ENCODE data around the gene RGR.
A peak's percentile ranks its signal among the peaks of the same experiment; 100 is the strongest.
"Not testable (repeated sequence)": the region's sequence is repeated elsewhere in the genome, so short reads cannot be mapped to it uniquely, and the experiment has no call there.

RGR gene

DNA sequence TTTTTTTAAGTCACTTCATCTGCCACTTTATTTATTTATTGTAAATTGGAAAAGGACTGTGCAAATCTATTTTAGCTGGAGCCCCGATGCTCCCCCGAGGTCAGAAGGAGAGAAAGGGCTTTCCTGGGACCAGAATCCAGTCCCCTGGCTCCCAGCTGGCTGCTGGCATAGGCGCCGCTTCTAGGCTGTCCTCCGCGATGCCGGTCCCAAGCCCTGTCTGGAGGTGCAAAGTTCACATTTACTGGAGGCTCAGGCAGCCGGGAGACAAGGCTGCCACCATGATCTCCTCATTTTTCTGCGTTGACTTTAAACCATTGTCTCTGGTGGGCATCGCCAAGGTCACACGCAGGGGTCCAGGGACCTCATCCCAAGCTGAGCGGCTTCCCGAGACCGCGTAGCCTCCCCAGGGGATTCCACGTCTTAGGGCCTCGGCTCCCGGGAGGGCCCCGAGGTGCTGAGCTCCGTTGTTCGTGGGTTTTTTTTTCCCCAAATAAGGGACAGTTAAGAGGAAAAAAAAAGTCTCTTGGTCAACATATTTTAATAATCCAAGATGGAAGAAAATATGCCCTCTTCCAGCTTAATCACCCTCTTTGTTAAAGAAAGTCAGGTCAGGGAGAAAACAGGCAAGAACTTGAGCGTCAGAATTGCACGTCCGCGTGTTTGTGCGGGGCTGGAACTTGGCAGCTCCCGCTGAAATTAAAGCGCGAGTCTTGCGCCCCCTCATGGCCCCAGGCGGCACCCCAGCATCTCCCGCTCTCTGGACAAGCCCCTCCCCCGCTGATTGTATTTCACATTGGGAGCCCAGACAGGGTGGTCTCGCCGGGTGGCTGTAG is 11.9 kb downstream of the RGR start:
- peak in 1 of 2 donors; percentile 8 for DNase-seq (ENCODE audit: low read depth in 2 of 2, low spot score in 1 of 2)

DNA sequence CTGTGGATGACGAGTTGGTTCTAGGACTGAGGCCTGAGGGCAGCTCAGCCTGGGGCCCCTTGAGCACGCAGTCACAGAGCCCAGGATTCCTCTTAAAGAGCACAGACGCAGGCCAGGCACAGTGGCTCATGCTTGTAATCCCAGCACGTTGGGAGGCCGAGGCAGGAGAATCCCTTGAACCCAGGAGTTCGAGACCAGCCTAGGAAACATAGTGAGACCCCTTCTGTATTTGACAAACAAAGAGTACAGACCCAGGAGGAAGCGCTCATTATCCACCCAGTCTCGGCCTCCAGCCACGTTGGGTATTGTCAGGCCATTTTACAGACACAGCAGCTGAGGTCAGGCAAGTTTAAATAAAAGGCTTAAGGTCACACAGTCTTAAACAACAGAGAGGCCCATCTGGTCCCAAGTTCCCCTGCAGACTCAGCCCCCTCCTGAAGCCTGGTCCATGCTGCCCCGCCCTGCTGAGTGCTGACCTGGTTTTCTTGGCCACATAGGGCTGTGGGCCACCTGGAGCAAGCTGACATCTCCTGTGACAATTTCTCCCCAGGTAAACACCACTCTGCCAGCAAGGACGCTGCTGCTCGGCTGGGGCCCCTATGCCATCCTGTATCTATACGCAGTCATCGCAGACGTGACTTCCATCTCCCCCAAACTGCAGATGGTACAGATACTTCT is 12.6 kb downstream of the RGR start:
- DNase-seq (ENCODE audit: low read depth in 2 of 2, low spot score in 1 of 2), result no peak

DNA sequence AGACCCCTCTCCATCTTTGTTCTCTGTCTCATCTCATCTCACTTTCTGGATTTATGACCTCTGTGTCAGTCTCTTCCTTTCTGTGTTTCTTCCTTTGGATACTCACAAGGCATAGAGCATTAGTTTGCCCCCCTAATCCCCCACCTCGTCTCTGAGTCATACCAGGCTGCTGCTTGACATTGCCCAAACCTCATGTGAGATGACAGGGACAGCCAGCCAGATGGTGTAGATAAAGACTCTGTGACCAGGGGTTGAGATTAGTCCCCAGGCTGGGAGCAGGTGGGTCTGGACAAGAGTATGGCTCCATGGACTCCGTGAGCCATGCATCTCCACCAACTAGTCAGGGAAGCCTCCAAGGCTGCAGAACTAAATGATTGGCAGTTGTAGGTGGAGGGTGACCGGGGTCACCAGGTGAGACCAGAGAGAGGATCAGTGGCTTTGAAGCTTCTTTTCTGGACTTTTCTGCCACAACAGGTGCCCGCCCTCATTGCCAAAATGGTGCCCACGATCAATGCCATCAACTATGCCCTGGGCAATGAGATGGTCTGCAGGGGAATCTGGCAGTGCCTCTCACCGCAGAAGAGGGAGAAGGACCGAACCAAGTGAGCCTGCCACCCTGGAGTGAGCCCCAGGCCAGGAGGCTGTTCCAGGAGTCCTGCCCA is 13.3 kb downstream of the RGR start:
- no peak for DNase-seq (ENCODE audit: low read depth in 2 of 2, low spot score in 1 of 2)

DNA sequence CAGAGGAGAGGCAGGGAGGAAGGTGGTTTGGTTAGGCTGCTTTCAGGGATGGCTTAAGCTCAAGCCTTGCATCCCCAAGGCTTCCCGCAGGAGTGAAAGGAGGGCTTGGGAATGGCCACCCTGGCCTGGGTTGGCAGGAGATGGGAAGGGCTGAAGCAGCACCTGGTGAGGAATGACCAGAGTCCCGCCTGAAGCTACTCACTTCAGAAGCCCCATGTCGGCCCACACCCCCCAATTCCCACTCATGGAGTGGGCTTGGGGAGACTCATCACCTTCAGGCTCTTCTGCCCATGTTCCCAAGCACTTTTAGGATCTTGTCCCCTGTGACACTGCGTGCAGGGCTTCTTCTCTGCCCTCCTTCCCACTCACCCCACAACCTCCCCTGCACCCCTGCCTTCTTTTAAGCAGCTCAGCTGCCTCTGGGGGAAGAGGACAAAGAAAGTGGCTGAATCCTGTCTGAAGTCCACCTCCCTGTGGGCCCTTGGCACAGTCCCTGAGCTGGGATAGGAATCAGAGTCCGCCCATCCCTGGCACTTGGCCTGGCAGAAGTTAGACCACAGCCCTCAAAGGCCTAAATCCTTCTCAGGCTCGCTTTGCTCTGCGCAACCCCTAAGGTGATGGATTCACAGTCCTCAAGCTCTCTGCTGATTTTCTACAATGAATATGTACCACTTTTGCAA is 16.5 kb downstream of the RGR start:
- no peak for DNase-seq (ENCODE audit: low read depth in 2 of 2, low spot score in 1 of 2)

DNA sequence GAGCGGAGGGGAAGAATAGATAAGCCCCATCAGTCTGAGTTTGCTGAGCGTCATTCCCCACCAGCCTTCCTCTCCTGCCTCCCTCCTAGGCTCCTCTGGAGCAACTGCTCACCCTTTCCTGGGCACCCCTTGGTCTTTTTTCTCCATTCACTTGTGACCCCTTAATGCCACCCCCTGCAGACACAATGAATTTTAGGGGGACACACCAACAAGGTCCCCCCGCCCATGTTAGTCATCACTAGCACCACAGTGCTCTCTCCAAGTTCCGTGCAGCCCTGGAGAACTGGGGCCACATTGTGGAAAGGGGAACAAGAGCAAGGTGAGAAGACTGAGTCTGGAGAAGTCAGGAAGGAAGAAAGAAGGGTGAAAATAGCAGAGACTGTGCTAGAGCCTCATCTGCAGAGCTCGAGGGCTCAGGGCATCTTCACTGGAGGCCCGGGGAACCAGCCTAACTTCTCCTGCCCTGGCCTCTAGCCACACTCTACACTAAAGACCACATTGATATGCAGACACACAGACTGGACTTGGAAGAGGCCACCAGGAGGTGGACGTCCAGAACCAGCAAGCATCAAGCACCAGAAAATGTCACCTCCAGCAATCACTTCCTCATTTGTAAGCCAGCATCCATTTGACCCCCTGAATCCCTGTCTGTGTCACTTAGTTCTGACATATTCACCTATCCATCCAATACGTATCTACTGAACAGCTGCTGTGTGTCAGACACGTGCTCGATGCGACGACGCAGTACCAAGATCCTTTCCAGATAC is 17.5 kb downstream of the RGR start:
- DNase-seq (ENCODE audit: low read depth in 2 of 2, low spot score in 1 of 2), result no peak

DNA sequence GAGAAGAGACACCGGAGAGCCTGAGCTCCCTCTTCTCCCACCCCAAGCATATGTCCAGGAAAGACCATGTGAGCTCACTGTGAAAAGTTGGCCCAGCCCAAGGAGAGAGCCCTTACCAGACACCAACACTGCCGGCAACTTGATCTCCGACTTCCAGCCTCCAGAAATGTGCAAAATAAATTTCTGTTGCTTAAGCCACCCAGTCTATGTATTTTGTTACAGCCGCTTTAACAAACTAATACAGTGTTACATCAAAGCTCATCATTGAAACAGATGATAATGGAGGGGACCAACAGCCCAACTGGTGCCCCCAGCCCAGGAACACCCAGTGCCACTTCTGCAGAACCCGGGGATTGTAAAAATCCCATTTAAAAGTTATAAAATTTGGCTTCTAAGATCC is 18.9 kb downstream of the RGR start:
- DNase-seq (ENCODE audit: low read depth in 2 of 2, low spot score in 1 of 2), result no peak

DNA sequence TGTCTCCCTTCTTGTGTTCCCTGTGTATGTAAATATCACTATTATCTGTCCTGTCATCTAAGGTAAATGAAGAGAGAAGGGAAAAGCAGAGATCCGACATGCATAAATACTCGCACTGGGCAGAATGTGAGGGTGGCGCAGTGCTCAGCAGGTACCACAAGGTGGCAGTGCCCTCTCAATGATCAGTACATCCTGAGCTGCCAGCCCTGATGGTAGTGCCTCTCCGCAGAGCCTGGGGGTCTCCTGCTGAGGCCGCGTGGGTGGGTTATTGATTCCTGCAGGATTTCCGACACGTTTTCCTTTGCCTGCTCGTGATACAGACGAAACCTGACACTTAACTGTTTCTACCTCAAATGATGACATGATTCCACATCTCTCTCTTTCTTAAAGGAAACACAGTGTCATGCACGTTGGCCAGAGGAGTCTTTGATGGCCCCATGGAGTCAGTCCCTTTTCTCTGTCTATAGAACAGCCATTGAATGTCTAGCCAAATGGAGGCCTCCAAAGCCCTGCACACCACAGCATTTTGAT is 19.8 kb downstream of the RGR start:
- DNase-seq (ENCODE audit: low read depth in 2 of 2, low spot score in 1 of 2), result peak; percentile 23 to 38

DNA sequence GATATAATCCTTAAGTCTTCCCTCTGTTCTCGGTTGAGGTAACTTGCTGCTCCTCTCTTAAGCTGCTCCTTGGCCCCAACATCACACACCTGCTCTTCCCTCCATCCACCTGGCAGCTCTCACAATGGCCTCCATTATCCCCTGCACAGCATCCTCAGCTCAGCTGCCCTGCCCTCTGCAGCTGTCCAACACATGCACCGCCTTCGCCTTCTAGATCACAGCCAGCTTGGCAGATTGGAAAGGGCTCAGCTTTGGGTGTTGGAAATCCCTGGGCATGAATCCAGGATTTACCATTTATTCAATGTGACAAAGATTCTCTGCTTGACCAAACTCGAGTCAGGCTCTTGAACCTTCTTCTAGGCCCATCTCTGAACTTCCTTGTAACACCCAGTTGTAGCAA is 20.6 kb downstream of the RGR start:
- DNase-seq (ENCODE audit: low read depth in 2 of 2, low spot score in 1 of 2), result no peak

DNA sequence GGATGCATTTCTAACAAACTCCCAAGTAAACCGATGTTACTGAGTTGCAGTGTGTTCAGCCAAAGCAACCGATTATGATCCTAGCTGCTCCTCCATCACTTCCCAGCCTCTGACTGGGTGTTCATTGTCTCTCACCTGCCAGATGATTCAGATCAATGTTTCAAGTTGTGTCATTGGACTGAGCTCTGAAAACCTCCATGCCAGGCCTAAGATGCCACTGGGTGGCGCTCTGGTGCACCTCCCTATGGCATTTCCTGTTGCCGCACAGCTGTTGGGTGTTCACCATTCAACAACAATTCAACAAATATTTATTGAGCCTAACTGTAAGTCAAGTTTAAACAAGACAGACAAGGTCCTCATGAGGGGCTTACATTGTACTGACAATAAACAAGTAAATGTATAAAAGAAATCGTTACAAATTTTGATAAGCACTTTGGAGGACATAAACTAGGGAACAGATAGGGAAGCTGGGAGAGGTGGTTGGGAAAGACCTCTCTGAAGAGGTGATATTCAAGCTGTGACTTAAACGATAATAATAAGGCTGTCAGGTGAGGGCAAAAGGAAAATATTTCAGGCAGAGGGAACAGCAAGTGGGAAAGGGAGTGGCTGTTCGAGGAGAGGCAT is 22.8 kb downstream of the RGR start:
- peak in 1 of 2 donors; percentile 31 for DNase-seq (ENCODE audit: low read depth in 2 of 2, low spot score in 1 of 2)

DNA sequence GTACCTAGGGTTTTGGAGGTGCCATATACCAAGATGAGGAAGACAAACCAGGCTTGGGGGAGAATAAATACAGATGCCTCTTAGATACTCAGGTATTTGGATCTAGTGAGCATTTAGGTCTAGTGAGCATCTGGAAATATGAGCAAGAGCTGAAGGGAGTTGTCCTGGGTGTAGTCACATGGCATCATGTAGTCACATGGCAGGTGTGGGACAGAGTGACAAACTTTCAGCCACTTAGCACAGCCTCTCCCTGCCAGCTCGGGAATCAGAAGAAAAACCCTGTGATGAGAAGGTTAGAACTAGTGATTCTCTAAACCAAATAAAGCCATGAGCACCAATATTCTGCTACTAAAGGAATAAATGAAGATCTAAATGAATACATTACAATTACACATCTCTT is 24.3 kb downstream of the RGR start:
- no peak for DNase-seq (ENCODE audit: low read depth in 2 of 2, low spot score in 1 of 2)

DNA sequence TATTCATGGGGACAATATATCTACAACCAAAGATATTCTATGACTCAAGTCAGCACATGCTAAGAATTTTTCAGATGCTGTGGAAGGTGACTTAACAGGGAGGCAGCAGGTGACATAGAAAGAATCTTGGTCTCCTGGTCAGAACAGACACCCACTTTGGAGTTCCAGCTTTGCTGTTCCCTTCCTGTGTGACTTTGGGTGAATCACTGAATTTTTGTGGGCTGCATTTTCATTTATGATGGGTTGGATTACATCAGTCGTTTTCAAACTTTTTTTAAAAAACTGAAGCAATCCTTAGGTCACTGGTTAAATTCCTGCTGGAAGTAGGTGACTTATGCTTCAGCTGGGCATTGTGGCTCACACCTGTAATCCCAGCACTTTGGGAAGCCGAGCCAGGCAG is 24.9 kb downstream of the RGR start:
- DNase-seq (ENCODE audit: low read depth in 2 of 2, low spot score in 1 of 2), result no peak

DNA sequence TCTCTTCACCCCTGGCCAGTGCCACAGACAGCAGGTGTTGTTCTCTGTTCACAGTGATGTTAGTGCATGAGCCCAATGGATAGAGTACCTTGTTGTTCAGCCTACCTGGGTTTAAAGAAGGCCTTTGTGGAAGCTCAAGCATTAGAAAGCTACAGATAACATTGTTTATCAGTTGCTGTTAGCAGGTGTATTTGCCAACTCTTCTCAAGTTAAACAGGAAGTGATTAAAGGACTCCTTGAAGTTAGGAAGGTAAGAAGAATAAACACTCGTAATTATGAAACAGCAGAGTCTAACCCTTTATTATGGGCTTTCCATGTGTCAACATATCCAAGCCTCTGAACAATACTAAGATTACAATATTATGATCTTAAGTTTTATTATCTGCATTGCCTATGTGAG is 25.9 kb downstream of the RGR start:
- DNase-seq (ENCODE audit: low read depth in 2 of 2, low spot score in 1 of 2), result no peak

DNA sequence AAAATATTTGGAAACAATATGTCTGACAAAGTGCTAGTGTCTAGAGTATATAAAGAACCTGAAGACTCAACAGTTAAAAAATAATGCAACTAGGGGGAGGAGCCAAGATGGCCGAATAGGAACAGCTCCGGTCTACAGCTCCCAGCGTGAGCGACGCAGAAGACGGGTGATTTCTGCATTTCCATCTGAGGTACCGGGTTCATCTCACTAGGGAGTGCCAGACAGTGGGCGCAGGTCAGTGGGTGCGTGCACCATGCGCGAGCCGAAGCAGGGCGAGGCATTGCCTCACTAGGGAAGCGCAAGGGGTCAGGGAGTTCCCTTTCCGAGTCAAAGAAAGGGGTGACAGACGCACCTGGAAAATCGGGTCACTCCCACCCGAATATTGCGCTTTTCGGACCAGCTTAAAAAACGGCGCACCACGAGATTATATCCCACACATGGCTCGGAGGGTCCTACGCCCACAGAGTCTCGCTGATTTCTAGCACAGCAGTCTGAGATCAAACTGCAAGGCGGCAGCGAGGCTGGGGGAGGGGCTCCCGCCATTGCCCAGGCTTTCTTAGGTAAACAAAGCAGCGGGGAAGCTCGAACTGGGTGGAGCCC is 35.1 kb downstream of the RGR start:
- DNase-seq (ENCODE audit: low read depth in 2 of 2, low spot score in 1 of 2), result not testable (repeated sequence)

DNA sequence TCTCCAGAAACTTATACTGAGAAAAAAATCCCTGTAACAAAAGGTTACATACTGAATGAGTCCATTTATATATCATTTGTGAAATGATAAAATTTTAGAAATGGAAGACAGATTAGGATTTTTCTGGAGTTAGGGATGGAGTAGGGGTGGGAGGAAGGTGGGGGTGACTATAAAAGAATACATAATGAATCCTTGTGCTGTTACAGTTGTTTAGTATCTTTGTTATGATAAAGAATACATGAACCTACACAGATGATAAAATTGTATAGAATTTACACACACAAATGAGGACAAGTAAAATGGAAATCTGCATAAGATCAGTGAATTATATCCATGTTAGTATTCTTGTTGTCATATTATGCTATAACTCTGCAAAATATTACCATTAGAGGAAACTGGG is 41.8 kb downstream of the RGR start:
- DNase-seq (ENCODE audit: low read depth in 2 of 2, low spot score in 1 of 2), result no peak

DNA sequence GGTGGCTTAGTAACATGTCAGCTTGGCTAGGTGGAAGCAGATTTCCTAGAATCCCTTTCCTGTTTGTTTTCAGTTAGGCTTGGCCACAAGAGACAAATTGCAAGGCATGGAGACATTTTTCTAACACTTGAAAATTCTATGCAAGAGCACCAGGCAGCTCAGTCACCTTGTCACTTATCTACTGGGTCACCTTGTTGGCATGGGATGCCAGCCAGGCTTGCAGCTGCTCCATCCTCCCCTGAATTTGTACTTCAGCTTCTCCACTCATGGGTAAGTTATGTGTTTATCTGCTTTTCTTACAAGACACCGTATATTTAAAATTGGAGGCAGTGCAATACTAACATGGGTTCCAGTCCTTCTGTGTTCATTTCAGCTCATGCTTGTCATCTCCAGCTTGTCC is 43.3 kb downstream of the RGR start:
- no peak for DNase-seq (ENCODE audit: low read depth in 2 of 2, low spot score in 1 of 2)

DNA sequence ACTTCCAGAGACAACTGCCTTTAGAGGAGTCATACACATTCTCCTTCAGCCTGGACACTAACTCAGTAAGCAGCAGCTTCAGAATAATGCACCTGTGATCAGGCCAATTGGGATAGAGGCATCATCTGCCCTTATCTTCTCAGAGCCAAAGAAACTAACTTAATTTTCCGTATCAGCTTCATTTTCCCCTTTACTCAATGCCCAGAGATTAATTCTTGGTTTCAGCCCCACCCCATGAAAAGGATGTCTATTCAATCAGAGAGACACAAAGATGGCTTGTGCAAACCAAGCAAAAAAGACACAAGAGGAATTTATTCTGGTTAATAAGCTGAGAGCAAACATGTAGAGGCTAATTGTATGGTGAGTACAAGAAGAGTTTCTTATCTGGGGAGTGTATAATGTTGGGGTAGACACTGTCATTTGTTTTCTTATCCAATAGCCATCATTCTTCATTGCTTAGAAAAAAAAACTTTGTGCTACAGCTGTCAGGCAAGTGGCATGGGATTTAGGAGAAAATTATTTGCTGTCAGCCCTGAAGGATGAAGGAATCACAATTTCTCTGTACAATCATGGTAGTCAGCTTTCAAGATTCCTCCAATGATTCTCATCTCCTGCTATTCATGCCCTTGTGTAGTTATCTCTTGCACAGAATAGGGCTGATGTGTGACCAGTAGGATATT is 44.8 kb downstream of the RGR start:
- no peak for DNase-seq (ENCODE audit: low read depth in 2 of 2, low spot score in 1 of 2)

DNA sequence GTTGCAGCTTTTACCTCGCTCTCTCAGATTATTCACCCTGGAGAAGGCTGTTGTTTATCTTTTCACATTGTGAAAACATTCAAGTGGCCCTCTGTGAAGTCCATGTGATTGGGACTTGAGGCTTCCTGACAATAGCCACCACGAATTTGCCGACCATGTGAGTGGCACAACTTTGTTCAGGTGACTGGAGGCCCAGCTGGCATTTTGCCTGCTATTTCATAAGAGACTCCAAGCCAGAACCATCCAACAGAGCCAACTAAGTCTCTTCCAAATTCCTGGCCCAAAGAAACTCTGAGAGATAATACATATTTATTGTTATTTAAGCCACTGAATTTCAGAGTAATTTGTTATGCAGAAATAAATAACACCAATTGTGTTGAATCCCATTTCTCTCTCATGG is 45.4 kb downstream of the RGR start:
- DNase-seq (ENCODE audit: low read depth in 2 of 2, low spot score in 1 of 2), result no peak

DNA sequence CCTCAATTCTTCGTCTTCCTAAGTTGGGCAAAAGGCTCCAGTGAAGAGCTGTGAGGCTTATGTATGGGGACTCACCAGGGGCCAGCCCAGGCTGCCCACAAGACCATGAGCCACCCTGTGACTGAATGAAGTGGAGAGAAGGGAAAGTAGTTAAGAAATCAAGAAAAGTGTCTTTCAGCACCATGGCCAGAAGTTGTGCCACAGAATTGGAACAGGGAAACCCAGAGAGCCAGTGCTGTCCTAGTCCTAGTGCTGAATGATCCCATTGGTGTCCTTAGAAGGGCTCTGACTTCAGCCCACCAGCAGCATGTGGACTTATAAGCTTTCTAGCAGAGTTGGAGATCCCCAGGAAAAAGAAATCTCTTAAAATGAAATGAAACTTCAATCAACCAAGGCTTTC is 46.5 kb downstream of the RGR start:
- no peak for DNase-seq (ENCODE audit: low read depth in 2 of 2, low spot score in 1 of 2)

DNA sequence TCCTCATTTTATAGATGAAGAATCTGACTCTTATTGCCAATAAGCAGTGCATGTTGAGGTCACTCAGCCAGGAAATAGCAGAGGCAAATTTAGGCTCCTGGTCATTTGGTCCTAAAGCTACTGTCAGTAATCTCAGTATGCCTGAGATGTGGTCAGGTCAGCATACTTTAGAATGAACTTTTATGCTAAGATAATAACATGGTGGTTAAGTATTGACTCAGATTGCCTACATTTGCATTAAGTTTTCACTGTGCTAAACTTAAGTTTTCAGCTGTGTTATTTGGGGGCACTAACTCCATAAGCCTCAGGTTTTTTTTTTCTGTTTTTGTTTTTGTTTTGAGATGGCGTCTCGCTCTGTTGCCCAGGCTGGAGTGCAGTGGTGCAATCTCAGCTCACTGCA is 47.6 kb downstream of the RGR start:
- no peak for DNase-seq (ENCODE audit: low read depth in 2 of 2, low spot score in 1 of 2)

Measured in stimulated activated CD8-positive, alpha-beta memory T cell treated with anti-CD3 and anti-CD28 coated beads, Interleukin-4, amount 100 ng/mL, for 1 hour (primary cell).